Kidney (tissue), 14 donors: ENCODE results near the gene RRAS2. TPM values are rescaled to one million over a fixed set of nuclear protein-coding genes. Genes with fewer than 3 reads are reported as not detected.
A peak's percentile ranks its signal among the peaks of the same experiment; 100 is the strongest.

Source experiments
- DNase-seq, 5 donors: peaks; one replicate each; pipeline ENCODE4 v3.0.0-alpha.2; 2013 to 2020
- FAIRE-seq: peaks from 2 replicates; lab custom pipeline; 2012; peaks lifted over from hg19 to GRCh38; lab: Jason Lieb, UNC
- H3K27ac ChIP-seq, 2 donors: one replicate each; pipeline ENCODE4 v1.7.0; 2013; ENCODE audit warnings: low read depth in 2 of 2, low read length in 2 of 2, inconsistent platforms in 1 of 2
- H3K27me3 ChIP-seq: one replicate; pipeline ENCODE4 v1.7.1; 2013; ENCODE audit warnings: low read length, inconsistent platforms; ENCODE audit not compliant: control insufficient read depth, insufficient read depth
- H3K36me3 ChIP-seq, 3 donors: one replicate each; pipeline versions ENCODE4 v1.7.0 to v1.7.1; 2013; ENCODE audit warnings: low read length in 3 of 3, control low read depth in 1 of 3, inconsistent platforms in 1 of 3; ENCODE audit not compliant: insufficient read depth in 3 of 3, control insufficient read depth in 2 of 3
- H3K4me1 ChIP-seq, 3 donors: one replicate each; pipeline versions ENCODE4 v1.7.0 to v1.7.1; 2013; ENCODE audit warnings: low read length in 3 of 3, inconsistent platforms in 1 of 3, low read depth in 1 of 3; ENCODE audit not compliant: control insufficient read depth in 2 of 3, insufficient read depth in 2 of 3
- H3K4me3 ChIP-seq, 3 donors: one replicate each; pipeline versions ENCODE4 v1.7.0 to v1.8.1; 2013; ENCODE audit warnings: low read length in 3 of 3, control low read depth in 1 of 3, inconsistent platforms in 1 of 3
- H3K9ac ChIP-seq, 3 donors: one replicate each; pipeline versions ENCODE4 v1.7.0 to v1.7.1; 2013; ENCODE audit warnings: low read length in 3 of 3, control low read depth in 1 of 3, inconsistent platforms in 1 of 3
- H3K9me3 ChIP-seq, 3 donors: one replicate each; pipeline versions ENCODE4 v1.7.0 to v1.7.1; 2013; ENCODE audit warnings: low read length in 3 of 3, control low read depth in 1 of 3, inconsistent platforms in 1 of 3; ENCODE audit not compliant: control insufficient read depth in 2 of 3, insufficient read depth in 1 of 3
- intact Hi-C: fragments of 100-400 bp; cut with DNase I; formaldehyde crosslinking; loops from one replicate; pipeline ENCODE4 v1.11.1; 2022
- polyA plus RNA-seq: library from polyadenylated mRNA; stranded (reverse); fragments of 350-450 nt; fragmentation: Illumina TruSeq; extraction: RNeasy Lipid Tissue Mini Kit (QIAGEN cat#74804); gene quantifications from one replicate; pipeline ENCODE4 v1.2.3, GENCODE V29; 2014; ENCODE audit warnings: low read depth, low replicate concordance; ENCODE audit not compliant: insufficient read depth
- total RNA-seq: library from RNA; stranded (reverse); fragmentation: NEBNext Ultra II Directional; extraction: Animal tissue kit (Norgen Biotek cat#: 25700); gene quantifications from one replicate; pipeline ENCODE4 v1.2.1, GENCODE V29; 2021
- TF ChIP-seq, protein P1 (sequence below): IDR thresholded peaks from 3 replicates; pipeline ENCODE4 v1.5.1; 2012; ENCODE audit warnings: mild to moderate bottlenecking, moderate library complexity, borderline replicate concordance; ENCODE audit not compliant: insufficient read depth; ENCODE audit errors: extremely low read depth
- donor health status: control.
- donor health status: control.
- donor health status: control.
- donor health status: control.
- donor health status: control.
- donor health status: DM: yes; HTN: yes; CAD: no.
- donor health status: Normal renal cell carcinoma (clear cell type).

RRAS2 gene
- total and polyA plus RNA-seq, 2 donors from 2014 or later: 23.3 to 33.2 TPM

DNA sequence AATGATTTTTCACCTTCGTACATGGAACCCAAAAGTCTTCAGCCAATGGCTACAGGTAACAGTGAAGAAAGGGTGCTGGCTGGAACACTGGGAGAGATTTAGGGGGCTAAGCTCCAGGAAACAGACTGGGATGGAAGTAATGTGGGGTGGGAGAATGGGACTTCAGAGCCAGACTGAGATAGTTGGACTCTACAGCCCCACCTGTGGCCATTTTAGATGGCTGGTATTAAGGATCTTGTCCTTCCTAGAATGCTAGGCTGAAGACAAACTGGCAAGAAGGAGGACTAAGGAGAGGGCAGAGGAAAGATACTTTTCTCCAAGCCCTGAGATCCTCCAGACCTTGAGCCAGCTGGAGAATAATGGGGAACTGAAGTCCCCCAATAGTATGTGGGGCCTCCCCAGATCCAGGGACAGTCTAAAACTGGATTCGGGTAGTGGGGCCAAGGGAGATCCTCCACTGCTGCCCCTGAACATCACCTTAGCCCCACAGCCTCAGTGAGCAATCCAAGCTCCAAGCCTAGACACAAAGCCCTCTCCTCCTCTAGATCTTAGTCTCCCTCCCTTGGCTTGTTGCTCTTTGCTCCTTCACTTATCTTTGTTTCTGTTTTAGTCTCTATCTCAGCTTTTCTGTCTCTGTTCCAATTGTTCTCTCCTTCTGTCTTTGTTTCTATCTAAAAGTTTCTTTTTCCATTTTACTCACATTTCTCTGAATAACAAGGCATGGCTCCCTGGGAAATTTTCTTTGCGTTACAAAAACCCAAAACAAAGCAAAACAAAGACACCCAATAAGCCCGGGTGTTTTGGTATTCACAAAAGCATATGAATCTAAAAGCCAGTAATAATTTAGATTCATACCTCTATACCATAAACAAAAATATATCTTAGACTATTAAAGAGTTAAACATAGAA is 16.2 kb upstream of the RRAS2 start:
- Histone ChIP-seq H3K9me3 (no peaks in the 10 kb centered on the region), H3K4me3 (no peak overlapping the region), H3K27ac (peak overlapping the region in 1 of 2 donors; percentile 28), H3K36me3 (no peaks in the 10 kb centered on the region), H3K4me1 (no peaks in the 10 kb centered on the region), H3K9ac (no peak overlapping the region), H3K27me3 (no peaks in the 10 kb centered on the region)
- DNase-seq (no peak), FAIRE-seq (no peak)
- intact Hi-C loops: no loop called here
- TF ChIP-seq, protein P1, sequence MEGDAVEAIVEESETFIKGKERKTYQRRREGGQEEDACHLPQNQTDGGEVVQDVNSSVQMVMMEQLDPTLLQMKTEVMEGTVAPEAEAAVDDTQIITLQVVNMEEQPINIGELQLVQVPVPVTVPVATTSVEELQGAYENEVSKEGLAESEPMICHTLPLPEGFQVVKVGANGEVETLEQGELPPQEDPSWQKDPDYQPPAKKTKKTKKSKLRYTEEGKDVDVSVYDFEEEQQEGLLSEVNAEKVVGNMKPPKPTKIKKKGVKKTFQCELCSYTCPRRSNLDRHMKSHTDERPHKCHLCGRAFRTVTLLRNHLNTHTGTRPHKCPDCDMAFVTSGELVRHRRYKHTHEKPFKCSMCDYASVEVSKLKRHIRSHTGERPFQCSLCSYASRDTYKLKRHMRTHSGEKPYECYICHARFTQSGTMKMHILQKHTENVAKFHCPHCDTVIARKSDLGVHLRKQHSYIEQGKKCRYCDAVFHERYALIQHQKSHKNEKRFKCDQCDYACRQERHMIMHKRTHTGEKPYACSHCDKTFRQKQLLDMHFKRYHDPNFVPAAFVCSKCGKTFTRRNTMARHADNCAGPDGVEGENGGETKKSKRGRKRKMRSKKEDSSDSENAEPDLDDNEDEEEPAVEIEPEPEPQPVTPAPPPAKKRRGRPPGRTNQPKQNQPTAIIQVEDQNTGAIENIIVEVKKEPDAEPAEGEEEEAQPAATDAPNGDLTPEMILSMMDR: no peak

DNA sequence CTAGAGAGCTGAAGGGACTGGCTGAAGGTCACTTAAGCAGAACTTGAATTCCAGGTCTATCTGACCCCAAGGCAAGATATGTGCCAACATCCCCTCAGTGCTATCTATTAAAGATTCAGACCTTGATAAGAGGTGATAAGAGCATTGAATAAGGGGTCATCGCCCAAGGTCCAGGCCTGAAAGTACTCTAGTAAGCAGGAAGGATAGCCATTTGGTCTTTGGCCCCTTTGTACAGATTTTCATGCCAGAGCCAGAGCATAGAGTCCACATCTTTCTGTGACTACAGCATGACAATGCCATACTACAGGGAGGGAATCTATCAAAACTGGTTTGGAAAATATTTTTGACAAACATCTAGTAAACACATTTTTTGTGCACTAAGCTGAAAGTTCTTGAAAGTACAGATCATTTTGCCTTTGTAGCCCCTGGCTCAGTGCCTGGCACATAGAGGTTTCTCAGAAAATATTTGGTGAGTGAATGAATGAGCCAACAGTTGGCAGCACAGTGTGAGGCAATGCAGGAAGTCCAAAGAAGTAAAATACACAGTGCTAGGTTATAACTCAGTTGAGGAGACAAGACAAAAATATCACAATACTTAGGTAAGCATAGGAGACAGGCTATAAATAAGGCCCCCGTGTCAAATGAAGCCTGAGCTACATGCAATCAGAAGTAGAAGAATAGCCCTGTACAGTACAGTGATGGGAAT is 15.1 kb upstream of the RRAS2 start:
- Histone ChIP-seq H3K27me3 (no peaks in the 10 kb centered on the region), H3K9ac (no peak overlapping the region), H3K27ac (peak overlapping the region in 1 of 2 donors; percentile 28), H3K9me3 (no peaks in the 10 kb centered on the region), H3K4me3 (no peak overlapping the region), H3K36me3 (no peaks in the 10 kb centered on the region), H3K4me1 (no peaks in the 10 kb centered on the region)
- TF ChIP-seq, protein P1: no peak
- intact Hi-C loops: no loop called here
- FAIRE-seq (no peak), DNase-seq (no peak)

DNA sequence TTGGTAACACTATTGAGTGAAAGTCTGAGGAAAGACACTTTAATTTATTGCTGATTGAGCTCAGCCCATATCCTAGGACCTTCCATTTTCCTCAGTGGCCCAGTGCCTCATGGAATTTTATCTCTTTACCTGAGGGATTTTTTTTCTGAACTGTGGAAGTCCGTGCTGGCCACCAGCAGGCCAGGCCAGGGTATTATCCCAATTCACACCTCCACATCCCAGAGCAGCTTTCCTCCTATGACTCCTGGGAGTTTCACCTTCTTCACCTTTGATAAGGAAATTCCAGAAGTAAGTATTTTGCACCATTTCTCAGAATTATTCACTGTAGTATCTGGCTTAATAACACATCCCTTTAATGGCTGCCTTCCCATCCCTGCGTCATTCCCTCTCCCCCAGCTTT is 13.0 kb upstream of the RRAS2 start:
- H3K9me3 ChIP-seq: no peaks in the 10 kb centered on the region
- DNase-seq (no peak), FAIRE-seq (no peak)
- TF ChIP-seq, protein P1: no peak
- no peak overlapping the region for H3K4me3 ChIP-seq
- no peaks in the 10 kb centered on the region for H3K36me3 ChIP-seq
- H3K9ac ChIP-seq: no peak overlapping the region
- no peak overlapping the region for H3K27ac ChIP-seq
- H3K27me3 ChIP-seq: no peaks in the 10 kb centered on the region
- H3K4me1 ChIP-seq: no peaks in the 10 kb centered on the region
- intact Hi-C loops: no loop called here
